PC-3 (cell line): ENCODE results near the gene XPC.

Source experiments
- CTCF ChIP-seq: fragments of 300-600 bp; sonication (generic); conservative IDR thresholded peaks from 2 replicates; pipeline ENCODE4 v1.5.1; 2017; ENCODE audit warnings: antibody characterized with exemption, low read depth, mild to moderate bottlenecking, low read length
- EZH2 ChIP-seq: fragments of 300-600 bp; sonication (generic); IDR thresholded peaks from one replicate; pipeline ENCODE4 v1.6.1; 2017; ENCODE audit warnings: antibody characterized with exemption, mild to moderate bottlenecking, low read length; ENCODE audit not compliant: unreplicated experiment

DNA sequence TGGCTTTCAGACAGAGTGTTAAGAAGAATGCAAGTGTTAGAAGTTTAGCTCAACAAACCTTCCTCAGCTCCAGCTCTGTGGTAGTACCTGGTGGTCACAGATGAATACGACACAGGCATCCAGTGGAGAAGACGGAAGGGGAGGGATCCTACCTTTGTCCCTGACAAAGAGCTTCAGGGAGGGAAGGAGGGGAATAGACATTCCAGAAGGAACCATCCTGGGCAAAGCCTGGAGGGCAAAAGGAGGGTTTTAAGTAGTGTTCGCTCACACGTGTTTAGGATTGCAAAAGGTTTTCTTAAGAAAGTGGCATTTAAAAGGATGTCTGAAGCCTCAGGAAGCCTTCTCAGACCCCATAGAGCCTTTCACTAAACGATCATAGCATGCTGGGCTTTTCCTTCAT, 56.5 kb downstream of the XPC start:
- TF ChIP-seq EZH2 (no peak), CTCF (no peak)
